HEK293 (cell line): Measurements from ENCODE around the gene EEF1A2.
A peak's percentile ranks its signal among the peaks of the same experiment; 100 is the strongest.

Experiments used
- CTCF ChIA-PET: fragments of 350-600 bp; formaldehyde crosslinking; extraction: SDS; loops from one replicate; lab custom pipeline; 2021; ENCODE audit warnings: antibody characterized with exemption; lab: Yijun Ruan, JAX
- POLR2A ChIA-PET: fragments of 300-600 bp; formaldehyde crosslinking; extraction: SDS; loops from one replicate; lab custom pipeline; 2020; ENCODE audit warnings: antibody characterized with exemption, inconsistent platforms; lab: Yijun Ruan, JAX
- H3K27ac ChIP-seq: fragments of 200-500 bp; sonication (Bioruptor generic); 2 replicates; pipeline ENCODE4 v1.5.1; 2014; ENCODE audit warnings: low read depth, low read length, control low read depth, inconsistent platforms; ENCODE audit errors: extremely low read depth
- H3K36me3 ChIP-seq, 2 experiments: fragments of 200-500 bp in 1 of 2; sonication (Bioruptor generic) in 1 of 2; 1 replicate in 1 of 2; 2 replicates in 1 of 2; pipeline ENCODE4 v1.5.1; 2014 to 2017; ENCODE audit warnings: inconsistent platforms in 2 of 2, low read length in 2 of 2; ENCODE audit not compliant: control insufficient read depth in 2 of 2, insufficient read depth in 1 of 2
- H3K4me1 ChIP-seq: fragments of 200-500 bp; sonication (Bioruptor generic); 2 replicates; pipeline ENCODE4 v1.5.1; 2014; ENCODE audit warnings: mild to moderate bottlenecking, low read length, inconsistent platforms; ENCODE audit not compliant: control insufficient read depth, insufficient read depth
- H3K4me3 ChIP-seq: 2 replicates; pipeline ENCODE4 v1.5.1; 2011; ENCODE audit warnings: low read depth, mild to moderate bottlenecking, control low read depth, low read length, moderate library complexity
- H3K9me3 ChIP-seq: fragments of 200-500 bp; sonication (Bioruptor generic); 2 replicates; pipeline ENCODE4 v1.5.1; 2014; ENCODE audit warnings: low read depth, low read length, inconsistent platforms; ENCODE audit not compliant: control insufficient read depth, insufficient read depth
- FEZF1 ChIP-seq: fragments of 450-650 bp; formaldehyde crosslinking; IDR thresholded peaks from 2 replicates; pipeline ENCODE4 v1.5.1; 2016; ENCODE audit warnings: missing biosample characterization, missing genetic modification characterization
- KLF1 ChIP-seq: fragments of 450-650 bp; formaldehyde crosslinking; IDR thresholded peaks from 2 replicates; pipeline ENCODE4 v1.5.1; 2016; ENCODE audit warnings: missing biosample characterization, missing genetic modification characterization
- KLF17 ChIP-seq: fragments of 450-650 bp; formaldehyde crosslinking; IDR thresholded peaks from 2 replicates; pipeline ENCODE4 v1.5.1; 2016; ENCODE audit warnings: missing biosample characterization, missing genetic modification characterization
- MYNN ChIP-seq: fragments of 450-650 bp; formaldehyde crosslinking; IDR thresholded peaks from 2 replicates; pipeline ENCODE4 v1.5.1; 2016; ENCODE audit warnings: missing biosample characterization, missing genetic modification characterization, borderline replicate concordance
- SCRT2 ChIP-seq: fragments of 450-650 bp; formaldehyde crosslinking; IDR thresholded peaks from 2 replicates; pipeline ENCODE4 v1.5.1; 2016; ENCODE audit warnings: missing biosample characterization, missing genetic modification characterization
- ZBTB7A ChIP-seq: fragments of 450-650 bp; formaldehyde crosslinking; IDR thresholded peaks from 2 replicates; pipeline ENCODE4 v1.5.1; 2016; ENCODE audit warnings: low read depth, missing biosample characterization, missing genetic modification characterization
- ZFP69B ChIP-seq: fragments of 450-650 bp; formaldehyde crosslinking; IDR thresholded peaks from 2 replicates; pipeline ENCODE4 v1.5.1; 2016; ENCODE audit warnings: missing biosample characterization, missing genetic modification characterization
- ZNF10 ChIP-seq: fragments of 450-650 bp; formaldehyde crosslinking; IDR thresholded peaks from 2 replicates; pipeline ENCODE4 v1.5.1; 2017; ENCODE audit warnings: missing biosample characterization, missing genetic modification characterization
- ZNF133 ChIP-seq: fragments of 450-650 bp; formaldehyde crosslinking; IDR thresholded peaks from 2 replicates; pipeline ENCODE4 v1.5.1; 2016; ENCODE audit warnings: missing biosample characterization, missing genetic modification characterization
- ZNF221 ChIP-seq: fragments of 450-650 bp; formaldehyde crosslinking; IDR thresholded peaks from 2 replicates; pipeline ENCODE4 v1.5.1; 2017; ENCODE audit warnings: missing biosample characterization, missing genetic modification characterization, borderline replicate concordance
- ZNF223 ChIP-seq: fragments of 450-650 bp; formaldehyde crosslinking; IDR thresholded peaks from 2 replicates; pipeline ENCODE4 v1.5.1; 2016; ENCODE audit warnings: missing biosample characterization, missing genetic modification characterization
- ZNF530 ChIP-seq: fragments of 450-650 bp; formaldehyde crosslinking; IDR thresholded peaks from 2 replicates; pipeline ENCODE4 v1.5.1; 2016; ENCODE audit warnings: low read depth, missing biosample characterization, missing genetic modification characterization
- ZNF610 ChIP-seq: fragments of 450-650 bp; formaldehyde crosslinking; IDR thresholded peaks from 2 replicates; pipeline ENCODE4 v1.5.1; 2016; ENCODE audit warnings: missing biosample characterization, missing genetic modification characterization, borderline replicate concordance
- ZNF660 ChIP-seq: fragments of 450-650 bp; IDR thresholded peaks from 2 replicates; pipeline ENCODE4 v1.5.1; 2018; ENCODE audit warnings: missing biosample characterization, mild to moderate bottlenecking, missing genetic modification characterization
- ZNF692 ChIP-seq: fragments of 450-650 bp; formaldehyde crosslinking; IDR thresholded peaks from 2 replicates; pipeline ENCODE4 v1.5.1; 2016; ENCODE audit warnings: missing biosample characterization, missing genetic modification characterization
- ZNF791 ChIP-seq: fragments of 450-650 bp; formaldehyde crosslinking; IDR thresholded peaks from 2 replicates; pipeline ENCODE4 v1.5.1; 2016; ENCODE audit warnings: missing biosample characterization, missing genetic modification characterization
- ZNF837 ChIP-seq: fragments of 450-650 bp; formaldehyde crosslinking; IDR thresholded peaks from 2 replicates; pipeline ENCODE4 v1.5.1; 2016; ENCODE audit warnings: missing biosample characterization, missing genetic modification characterization
- TF ChIP-seq, protein P1 (sequence below): fragments of 450-650 bp; formaldehyde crosslinking; IDR thresholded peaks from 2 replicates; pipeline ENCODE4 v1.5.1; 2016; ENCODE audit warnings: missing biosample characterization, missing genetic modification characterization
- TF ChIP-seq, protein P2 (sequence below): fragments of 450-650 bp; formaldehyde crosslinking; conservative IDR thresholded peaks from 2 replicates; pipeline ENCODE4 v1.5.1; 2016; ENCODE audit warnings: low read depth, missing biosample characterization, missing genetic modification characterization
- TF ChIP-seq, protein P3 (sequence below): fragments of 450-650 bp; formaldehyde crosslinking; IDR thresholded peaks from 2 replicates; pipeline ENCODE4 v1.5.1; 2016; ENCODE audit warnings: missing biosample characterization, missing genetic modification characterization
- TF ChIP-seq, protein P4 (sequence below): fragments of 450-650 bp; formaldehyde crosslinking; optimal IDR thresholded peaks from 2 replicates; pipeline ENCODE3; 2016; ENCODE audit warnings: missing biosample characterization, mild to moderate bottlenecking, missing genetic modification characterization
- TF ChIP-seq, protein P5 (sequence below): fragments of 450-650 bp; formaldehyde crosslinking; IDR thresholded peaks from 2 replicates; pipeline ENCODE4 v1.5.1; 2016; ENCODE audit warnings: missing biosample characterization, missing genetic modification characterization, low read depth

Gene EEF1A2

DNA sequence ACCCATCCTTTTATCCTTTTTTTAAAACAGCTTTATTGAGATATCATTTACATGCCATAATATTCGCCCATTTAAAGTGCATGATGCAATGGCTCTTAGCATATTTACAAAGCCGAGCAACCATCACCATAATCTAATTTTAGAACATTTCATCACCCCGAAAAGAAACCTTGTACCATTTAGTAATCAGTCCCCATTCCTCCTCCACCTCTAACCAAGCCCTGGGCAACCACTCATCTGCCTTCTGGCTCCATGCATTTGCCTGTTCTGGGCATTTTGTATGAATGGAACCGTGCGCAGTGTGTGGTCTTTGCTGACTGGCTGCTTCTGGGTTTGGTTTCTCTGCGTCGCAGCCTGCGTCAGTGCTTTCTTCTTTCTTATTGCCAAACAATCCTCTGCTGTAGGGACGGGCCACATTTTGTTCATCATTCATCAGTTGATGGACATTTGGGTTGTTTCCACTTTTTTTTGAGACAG is 10.2 kb upstream of the EEF1A2 start (continued):
- TF ChIP-seq, protein P1, sequence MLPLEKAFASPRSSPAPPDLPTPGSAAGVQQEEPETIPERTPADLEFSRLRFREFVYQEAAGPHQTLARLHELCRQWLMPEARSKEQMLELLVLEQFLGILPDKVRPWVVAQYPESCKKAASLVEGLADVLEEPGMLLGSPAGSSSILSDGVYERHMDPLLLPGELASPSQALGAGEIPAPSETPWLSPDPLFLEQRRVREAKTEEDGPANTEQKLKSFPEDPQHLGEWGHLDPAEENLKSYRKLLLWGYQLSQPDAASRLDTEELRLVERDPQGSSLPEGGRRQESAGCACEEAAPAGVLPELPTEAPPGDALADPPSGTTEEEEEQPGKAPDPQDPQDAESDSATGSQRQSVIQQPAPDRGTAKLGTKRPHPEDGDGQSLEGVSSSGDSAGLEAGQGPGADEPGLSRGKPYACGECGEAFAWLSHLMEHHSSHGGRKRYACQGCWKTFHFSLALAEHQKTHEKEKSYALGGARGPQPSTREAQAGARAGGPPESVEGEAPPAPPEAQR (tag by site-specific recombination) = 0 out of 2 replicates have a peak, but pooled peaks have one; percentile 0
- TF ChIP-seq ZNF221 = no peak
- TF ChIP-seq ZNF660 (tag by site-specific recombination) = no peak
- TF ChIP-seq, protein P2, sequence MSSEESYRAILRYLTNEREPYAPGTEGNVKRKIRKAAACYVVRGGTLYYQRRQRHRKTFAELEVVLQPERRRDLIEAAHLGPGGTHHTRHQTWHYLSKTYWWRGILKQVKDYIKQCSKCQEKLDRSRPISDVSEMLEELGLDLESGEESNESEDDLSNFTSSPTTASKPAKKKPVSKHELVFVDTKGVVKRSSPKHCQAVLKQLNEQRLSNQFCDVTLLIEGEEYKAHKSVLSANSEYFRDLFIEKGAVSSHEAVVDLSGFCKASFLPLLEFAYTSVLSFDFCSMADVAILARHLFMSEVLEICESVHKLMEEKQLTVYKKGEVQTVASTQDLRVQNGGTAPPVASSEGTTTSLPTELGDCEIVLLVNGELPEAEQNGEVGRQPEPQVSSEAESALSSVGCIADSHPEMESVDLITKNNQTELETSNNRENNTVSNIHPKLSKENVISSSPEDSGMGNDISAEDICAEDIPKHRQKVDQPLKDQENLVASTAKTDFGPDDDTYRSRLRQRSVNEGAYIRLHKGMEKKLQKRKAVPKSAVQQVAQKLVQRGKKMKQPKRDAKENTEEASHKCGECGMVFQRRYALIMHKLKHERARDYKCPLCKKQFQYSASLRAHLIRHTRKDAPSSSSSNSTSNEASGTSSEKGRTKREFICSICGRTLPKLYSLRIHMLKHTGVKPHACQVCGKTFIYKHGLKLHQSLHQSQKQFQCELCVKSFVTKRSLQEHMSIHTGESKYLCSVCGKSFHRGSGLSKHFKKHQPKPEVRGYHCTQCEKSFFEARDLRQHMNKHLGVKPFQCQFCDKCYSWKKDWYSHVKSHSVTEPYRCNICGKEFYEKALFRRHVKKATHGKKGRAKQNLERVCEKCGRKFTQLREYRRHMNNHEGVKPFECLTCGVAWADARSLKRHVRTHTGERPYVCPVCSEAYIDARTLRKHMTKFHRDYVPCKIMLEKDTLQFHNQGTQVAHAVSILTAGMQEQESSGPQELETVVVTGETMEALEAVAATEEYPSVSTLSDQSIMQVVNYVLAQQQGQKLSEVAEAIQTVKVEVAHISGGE = no peak
- 0 out of 2 replicates have a peak, but pooled peaks have one; percentile 30 for TF ChIP-seq ZFP69B
- TF ChIP-seq, protein P3, sequence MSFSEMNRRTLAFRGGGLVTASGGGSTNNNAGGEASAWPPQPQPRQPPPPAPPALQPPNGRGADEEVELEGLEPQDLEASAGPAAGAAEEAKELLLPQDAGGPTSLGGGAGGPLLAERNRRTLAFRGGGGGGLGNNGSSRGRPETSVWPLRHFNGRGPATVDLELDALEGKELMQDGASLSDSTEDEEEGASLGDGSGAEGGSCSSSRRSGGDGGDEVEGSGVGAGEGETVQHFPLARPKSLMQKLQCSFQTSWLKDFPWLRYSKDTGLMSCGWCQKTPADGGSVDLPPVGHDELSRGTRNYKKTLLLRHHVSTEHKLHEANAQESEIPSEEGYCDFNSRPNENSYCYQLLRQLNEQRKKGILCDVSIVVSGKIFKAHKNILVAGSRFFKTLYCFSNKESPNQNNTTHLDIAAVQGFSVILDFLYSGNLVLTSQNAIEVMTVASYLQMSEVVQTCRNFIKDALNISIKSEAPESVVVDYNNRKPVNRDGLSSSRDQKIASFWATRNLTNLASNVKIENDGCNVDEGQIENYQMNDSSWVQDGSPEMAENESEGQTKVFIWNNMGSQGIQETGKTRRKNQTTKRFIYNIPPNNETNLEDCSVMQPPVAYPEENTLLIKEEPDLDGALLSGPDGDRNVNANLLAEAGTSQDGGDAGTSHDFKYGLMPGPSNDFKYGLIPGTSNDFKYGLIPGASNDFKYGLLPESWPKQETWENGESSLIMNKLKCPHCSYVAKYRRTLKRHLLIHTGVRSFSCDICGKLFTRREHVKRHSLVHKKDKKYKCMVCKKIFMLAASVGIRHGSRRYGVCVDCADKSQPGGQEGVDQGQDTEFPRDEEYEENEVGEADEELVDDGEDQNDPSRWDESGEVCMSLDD (tag by site-specific recombination) = no peak
- no peak for TF ChIP-seq ZNF610 (tag by site-specific recombination)
- no peak for TF ChIP-seq ZNF837 (tag by site-specific recombination)
- TF ChIP-seq ZNF530 (tag by site-specific recombination) = no peak
- TF ChIP-seq FEZF1 (tag by site-specific recombination) = peak; percentile 15; the same call in 1 of the 2 replicates
- no peak for TF ChIP-seq MYNN (tag by site-specific recombination)
- no peak for TF ChIP-seq ZBTB7A (tag by site-specific recombination)
- peak; percentile 77 for TF ChIP-seq ZNF10
- peak; percentile 55; the same call in 1 of the 2 replicates for TF ChIP-seq ZNF692 (tag by site-specific recombination)
- TF ChIP-seq ZNF791 = no peak
- TF ChIP-seq, all 188 proteins: peak for 10

GRCh38 chr20:63508072-63508768 is 9.3 kb upstream of the EEF1A2 start:
- no peaks in the 10 kb centered on the region for H3K4me1 ChIP-seq
- no peak overlapping the region for H3K4me3 ChIP-seq
- POLR2A ChIA-PET = interaction anchor here (0.7 kb wide), 1 partner anchor 21 kb away, joined by 3 read pairs; no protein-coding TSS in a partner anchor
- no peaks in the 10 kb centered on the region for H3K9me3 ChIP-seq
- CTCF ChIA-PET = interaction anchor here (0.6 to 0.8 kb wide), 3 partner anchors 11 to 326 kb away, joined by 3 to 6 read pairs (median 6); no protein-coding TSS in a partner anchor
- H3K27ac ChIP-seq = no peak overlapping the region
- no peaks in the 10 kb centered on the region for H3K36me3 ChIP-seq
- TF ChIP-seq KLF1 (tag by site-specific recombination) = no peak
- no peak for TF ChIP-seq KLF17 (tag by site-specific recombination)
- no peak for TF ChIP-seq ZNF660 (tag by site-specific recombination)
- no peak for TF ChIP-seq ZNF133 (tag by site-specific recombination)
- TF ChIP-seq SCRT2 = no peak
- TF ChIP-seq, protein P4, sequence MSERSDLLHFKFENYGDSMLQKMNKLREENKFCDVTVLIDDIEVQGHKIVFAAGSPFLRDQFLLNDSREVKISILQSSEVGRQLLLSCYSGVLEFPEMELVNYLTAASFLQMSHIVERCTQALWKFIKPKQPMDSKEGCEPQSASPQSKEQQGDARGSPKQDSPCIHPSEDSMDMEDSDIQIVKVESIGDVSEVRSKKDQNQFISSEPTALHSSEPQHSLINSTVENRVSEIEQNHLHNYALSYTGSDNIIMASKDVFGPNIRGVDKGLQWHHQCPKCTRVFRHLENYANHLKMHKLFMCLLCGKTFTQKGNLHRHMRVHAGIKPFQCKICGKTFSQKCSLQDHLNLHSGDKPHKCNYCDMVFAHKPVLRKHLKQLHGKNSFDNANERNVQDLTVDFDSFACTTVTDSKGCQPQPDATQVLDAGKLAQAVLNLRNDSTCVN (tag by site-specific recombination) = no peak
- TF ChIP-seq, protein P5, sequence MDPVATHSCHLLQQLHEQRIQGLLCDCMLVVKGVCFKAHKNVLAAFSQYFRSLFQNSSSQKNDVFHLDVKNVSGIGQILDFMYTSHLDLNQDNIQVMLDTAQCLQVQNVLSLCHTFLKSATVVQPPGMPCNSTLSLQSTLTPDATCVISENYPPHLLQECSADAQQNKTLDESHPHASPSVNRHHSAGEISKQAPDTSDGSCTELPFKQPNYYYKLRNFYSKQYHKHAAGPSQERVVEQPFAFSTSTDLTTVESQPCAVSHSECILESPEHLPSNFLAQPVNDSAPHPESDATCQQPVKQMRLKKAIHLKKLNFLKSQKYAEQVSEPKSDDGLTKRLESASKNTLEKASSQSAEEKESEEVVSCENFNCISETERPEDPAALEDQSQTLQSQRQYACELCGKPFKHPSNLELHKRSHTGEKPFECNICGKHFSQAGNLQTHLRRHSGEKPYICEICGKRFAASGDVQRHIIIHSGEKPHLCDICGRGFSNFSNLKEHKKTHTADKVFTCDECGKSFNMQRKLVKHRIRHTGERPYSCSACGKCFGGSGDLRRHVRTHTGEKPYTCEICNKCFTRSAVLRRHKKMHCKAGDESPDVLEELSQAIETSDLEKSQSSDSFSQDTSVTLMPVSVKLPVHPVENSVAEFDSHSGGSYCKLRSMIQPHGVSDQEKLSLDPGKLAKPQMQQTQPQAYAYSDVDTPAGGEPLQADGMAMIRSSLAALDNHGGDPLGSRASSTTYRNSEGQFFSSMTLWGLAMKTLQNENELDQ (tag by site-specific recombination) = no peak
- no peak for TF ChIP-seq ZNF223 (tag by site-specific recombination)
